ENCODE data around the gene EXOC1. TPM values are rescaled to one million over a fixed set of nuclear protein-coding genes. Genes with fewer than 3 reads are reported as not detected.

Gene EXOC1, protein sequence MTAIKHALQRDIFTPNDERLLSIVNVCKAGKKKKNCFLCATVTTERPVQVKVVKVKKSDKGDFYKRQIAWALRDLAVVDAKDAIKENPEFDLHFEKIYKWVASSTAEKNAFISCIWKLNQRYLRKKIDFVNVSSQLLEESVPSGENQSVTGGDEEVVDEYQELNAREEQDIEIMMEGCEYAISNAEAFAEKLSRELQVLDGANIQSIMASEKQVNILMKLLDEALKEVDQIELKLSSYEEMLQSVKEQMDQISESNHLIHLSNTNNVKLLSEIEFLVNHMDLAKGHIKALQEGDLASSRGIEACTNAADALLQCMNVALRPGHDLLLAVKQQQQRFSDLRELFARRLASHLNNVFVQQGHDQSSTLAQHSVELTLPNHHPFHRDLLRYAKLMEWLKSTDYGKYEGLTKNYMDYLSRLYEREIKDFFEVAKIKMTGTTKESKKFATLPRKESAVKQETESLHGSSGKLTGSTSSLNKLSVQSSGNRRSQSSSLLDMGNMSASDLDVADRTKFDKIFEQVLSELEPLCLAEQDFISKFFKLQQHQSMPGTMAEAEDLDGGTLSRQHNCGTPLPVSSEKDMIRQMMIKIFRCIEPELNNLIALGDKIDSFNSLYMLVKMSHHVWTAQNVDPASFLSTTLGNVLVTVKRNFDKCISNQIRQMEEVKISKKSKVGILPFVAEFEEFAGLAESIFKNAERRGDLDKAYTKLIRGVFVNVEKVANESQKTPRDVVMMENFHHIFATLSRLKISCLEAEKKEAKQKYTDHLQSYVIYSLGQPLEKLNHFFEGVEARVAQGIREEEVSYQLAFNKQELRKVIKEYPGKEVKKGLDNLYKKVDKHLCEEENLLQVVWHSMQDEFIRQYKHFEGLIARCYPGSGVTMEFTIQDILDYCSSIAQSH
- 46.2 and 50.3 TPM in 2 replicates for total RNA-seq

DNA sequence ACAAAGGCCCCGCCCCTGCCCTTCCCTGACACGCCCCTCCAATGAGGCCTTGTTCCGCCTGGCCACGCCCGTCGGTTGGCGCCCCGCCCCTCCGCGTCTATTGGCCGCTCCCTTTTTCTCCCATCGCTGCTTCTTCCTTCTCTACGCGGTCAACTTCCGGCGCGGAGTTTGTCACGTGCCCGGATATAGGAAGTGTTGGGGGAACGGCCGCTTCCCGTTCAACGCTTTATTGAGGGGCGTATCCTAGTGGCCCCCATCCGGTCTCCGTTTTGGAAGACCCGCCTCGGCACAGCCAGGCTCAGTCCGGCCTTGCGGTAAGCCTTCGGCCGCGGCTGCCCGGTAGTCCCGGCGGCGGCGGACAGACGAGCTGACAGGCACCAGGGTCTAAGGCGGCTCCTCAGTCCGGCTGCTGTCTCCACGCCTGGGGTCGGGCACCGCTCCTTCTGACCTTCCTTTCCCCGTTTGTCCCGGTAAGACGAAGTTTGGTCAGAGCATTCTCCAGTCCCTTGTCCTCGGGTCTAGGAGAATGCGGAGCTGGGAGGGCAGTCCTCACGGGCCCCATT is at the start of gene EXOC1:
Gene EXOC1 (plus strand): TSS at position 165 of the 563 bp plus-strand sequence. CDS start 4,676 bp downstream, outside the sequence.
- H3K4me3 ChIP-seq (ENCODE audit: low read depth, low read length): peak within 1 kb of the TSS; percentile 96
- DNase-seq (ENCODE audit: low read depth): peak; percentile 97
- TF ChIP-seq, protein P1, sequence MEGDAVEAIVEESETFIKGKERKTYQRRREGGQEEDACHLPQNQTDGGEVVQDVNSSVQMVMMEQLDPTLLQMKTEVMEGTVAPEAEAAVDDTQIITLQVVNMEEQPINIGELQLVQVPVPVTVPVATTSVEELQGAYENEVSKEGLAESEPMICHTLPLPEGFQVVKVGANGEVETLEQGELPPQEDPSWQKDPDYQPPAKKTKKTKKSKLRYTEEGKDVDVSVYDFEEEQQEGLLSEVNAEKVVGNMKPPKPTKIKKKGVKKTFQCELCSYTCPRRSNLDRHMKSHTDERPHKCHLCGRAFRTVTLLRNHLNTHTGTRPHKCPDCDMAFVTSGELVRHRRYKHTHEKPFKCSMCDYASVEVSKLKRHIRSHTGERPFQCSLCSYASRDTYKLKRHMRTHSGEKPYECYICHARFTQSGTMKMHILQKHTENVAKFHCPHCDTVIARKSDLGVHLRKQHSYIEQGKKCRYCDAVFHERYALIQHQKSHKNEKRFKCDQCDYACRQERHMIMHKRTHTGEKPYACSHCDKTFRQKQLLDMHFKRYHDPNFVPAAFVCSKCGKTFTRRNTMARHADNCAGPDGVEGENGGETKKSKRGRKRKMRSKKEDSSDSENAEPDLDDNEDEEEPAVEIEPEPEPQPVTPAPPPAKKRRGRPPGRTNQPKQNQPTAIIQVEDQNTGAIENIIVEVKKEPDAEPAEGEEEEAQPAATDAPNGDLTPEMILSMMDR (IDR thresholded peaks at IDR 0.05; ENCODE audit: insufficient read depth, low read depth, low read length): no peak

DNA sequence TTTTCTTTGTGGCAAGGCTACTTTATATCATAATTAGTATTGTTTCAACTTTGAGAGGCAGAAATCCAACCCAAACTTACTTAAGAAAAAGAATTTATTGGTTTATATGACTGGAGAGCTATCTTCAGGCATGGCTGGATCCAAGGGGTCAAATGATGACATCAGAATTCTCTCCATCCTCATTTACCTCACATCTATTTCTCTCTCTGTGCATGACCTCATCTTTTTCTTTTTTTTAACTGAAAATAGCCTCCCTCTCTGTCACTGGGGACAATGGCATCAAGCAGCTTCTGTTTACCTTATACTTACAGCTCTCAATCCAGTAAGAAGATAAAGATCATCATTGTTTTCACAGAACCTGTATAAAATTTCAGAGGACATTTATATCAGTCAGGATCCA is 45.9 kb upstream of the EXOC1 start:
- DNase-seq (ENCODE audit: low read depth): no peak
- H3K4me3 ChIP-seq (ENCODE audit: low read depth, low read length): no peak overlapping the region

DNA sequence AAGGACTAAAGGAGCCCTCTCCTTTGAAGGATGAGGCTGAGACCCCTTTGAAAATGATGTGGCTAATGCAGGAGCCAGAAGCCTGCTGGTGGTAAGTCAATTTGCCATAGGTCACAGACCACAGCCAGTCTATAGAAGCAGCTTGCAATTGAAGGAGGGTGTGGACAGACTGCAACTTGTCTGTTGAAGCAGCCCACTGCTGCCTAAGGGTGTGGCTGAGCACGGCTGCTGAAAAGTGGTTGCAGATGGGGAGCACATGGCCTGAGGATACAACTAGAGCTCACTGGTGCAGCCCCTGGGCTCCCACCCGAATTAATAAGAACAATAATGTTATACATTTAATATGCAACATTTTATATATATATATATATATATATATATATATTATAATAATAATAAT is 45.3 kb upstream of the EXOC1 start:
- TF ChIP-seq, protein P1 (IDR thresholded peaks at IDR 0.05; ENCODE audit: insufficient read depth, low read depth, low read length): no peak
- no peak overlapping the region for H3K4me3 ChIP-seq (ENCODE audit: low read depth, low read length)
- DNase-seq (ENCODE audit: low read depth): no peak

More for the DNA sequence above, 45.9 kb upstream of the EXOC1 start:
- TF ChIP-seq, protein P1 (IDR thresholded peaks at IDR 0.05; ENCODE audit: insufficient read depth, low read depth, low read length): no peak

DNA sequence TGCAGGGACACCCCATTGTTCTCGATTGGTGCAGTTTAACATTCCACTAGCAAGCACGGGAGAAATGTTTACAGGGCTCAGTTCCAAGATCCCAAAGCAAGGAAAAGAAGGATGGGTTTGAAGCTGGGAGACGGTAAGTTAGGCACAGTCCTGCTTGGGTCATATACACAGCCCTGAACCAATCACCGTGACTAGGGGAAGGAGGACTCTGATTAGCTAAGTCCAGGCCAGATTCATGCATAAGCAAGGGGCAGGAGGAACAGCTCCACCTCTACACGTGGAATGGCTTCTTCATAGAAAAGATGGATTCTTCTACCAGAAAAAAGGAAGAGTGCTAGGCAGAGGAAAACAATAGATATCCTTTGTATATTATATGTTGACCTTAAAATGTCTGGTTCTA is 44.8 kb upstream of the EXOC1 start:
- TF ChIP-seq, protein P1 (IDR thresholded peaks at IDR 0.05; ENCODE audit: insufficient read depth, low read depth, low read length): no peak
- no peak overlapping the region for H3K4me3 ChIP-seq (ENCODE audit: low read depth, low read length)
- no peak for DNase-seq (ENCODE audit: low read depth)

DNA sequence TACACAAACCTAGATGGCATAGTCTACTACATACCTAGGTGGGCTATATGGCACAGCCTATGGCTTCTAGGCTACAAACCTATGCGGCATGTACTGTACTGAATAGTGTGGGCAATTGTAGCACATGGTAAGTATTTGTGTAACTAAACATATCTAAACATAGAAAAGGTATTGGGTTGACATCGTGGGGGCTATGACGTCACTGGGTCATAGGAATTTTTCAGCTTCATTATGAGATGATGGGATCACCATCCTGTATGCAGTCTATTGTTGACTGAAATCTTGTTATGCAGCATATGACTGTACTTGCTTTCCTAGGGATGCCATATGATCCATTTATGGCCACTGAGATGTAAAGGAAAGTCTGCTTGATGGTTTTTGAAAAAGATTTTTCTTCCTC is 35.8 kb upstream of the EXOC1 start:
- TF ChIP-seq, protein P1 (IDR thresholded peaks at IDR 0.05; ENCODE audit: insufficient read depth, low read depth, low read length): no peak
- H3K4me3 ChIP-seq (ENCODE audit: low read depth, low read length): no peak overlapping the region
- DNase-seq (ENCODE audit: low read depth): no peak

DNA sequence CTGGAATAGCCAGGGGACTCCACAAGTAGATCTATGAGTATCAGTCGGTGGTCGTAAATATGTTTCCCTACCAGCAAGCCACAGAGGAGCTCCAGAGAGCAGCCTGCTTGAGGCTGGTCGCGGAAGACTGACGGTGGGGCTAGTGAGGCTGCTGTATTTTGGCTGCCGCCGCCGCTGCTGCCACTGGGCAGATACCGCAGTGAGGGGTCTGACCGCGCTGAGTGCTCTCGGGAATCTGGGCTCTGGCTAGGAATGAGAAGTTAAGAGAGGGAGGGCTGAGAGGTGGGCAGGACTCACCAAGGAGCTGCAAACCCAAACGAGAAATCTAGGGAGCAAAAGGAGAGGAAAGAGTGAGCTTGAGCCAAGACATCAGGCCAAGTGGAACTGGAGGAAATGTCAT is 33.8 kb upstream of the EXOC1 start, which contains the start of gene EXOC1L:
Gene EXOC1L (plus strand): TSS at position 157 of the 400 bp plus-strand sequence. CDS start 237 bp downstream, at position 394.
- peak; percentile 6 for DNase-seq (ENCODE audit: low read depth)
- peak within 1 kb of the TSS; percentile 31 for H3K4me3 ChIP-seq (ENCODE audit: low read depth, low read length)
- TF ChIP-seq, protein P1 (IDR thresholded peaks at IDR 0.05; ENCODE audit: insufficient read depth, low read depth, low read length): no peak

All from fibroblast of villous mesenchyme (primary cell).